Dermis lymphatic vessel endothelial cell (primary cell): ENCODE data around the gene TNFSF4. TPM values are rescaled to one million over a fixed set of nuclear protein-coding genes. Genes with fewer than 3 reads are reported as not detected.

Source experiments
- total RNA-seq: library from RNA; depleted of rRNA; stranded (reverse); fragments of >200 nt; gene quantifications from 2 replicates; pipeline ENCODE4 v1.2.1, GENCODE V29; 2014

Gene TNFSF4, protein sequence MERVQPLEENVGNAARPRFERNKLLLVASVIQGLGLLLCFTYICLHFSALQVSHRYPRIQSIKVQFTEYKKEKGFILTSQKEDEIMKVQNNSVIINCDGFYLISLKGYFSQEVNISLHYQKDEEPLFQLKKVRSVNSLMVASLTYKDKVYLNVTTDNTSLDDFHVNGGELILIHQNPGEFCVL
- 1.4 and 1.8 TPM in 2 replicates for total RNA-seq

DNA sequence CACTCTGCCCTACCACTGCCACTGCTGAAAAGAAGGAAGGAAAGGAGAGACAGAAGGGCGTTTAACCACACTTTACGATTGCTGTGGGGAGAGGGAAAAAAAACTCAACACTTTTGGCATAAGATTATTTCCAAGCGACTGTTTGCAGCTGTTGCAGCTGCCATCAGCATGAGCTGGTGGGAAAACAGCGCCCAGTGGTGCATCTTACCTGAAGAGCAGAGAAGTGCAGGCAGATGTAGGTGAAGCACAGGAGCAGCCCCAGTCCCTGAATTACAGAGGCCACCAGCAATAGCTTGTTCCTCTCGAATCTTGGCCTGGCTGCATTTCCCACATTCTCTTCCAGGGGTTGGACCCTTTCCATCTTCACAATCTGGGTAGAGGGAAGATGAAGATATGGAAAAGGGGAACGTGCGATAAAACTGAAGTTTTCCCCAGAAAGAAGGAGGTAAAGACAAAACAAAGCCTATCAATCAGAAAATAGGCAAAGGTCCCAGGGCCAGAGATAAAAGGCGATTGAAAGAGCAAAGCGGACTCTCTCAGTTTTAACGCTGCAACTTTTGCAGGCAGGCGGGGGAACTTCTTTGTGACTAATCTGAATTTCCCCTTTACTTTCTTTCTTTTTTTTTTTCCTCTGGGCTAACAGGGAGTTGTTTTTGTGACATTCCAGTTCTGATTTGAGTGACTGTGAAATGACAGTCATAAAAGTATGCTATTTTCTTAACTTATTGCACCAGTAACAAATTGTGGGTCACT, at the start of gene TNFSF4:
TNFSF4 (minus strand) TSS at position 516 of the 753 bp plus-strand sequence; CDS start at position 361, 155 bp downstream.

Other genes with a start within 250 kb of the TNFSF4 start
- 14.4 and 16.1 TPM in 2 replicates for gene TNFSF18, start 156.4 kb downstream of the TNFSF4 start, total RNA-seq